Measurements from ENCODE around the gene TRAF6. TPM values are rescaled to one million over a fixed set of nuclear protein-coding genes. Genes with fewer than 3 reads are reported as not detected.

Gene TRAF6
- total and polyA plus RNA-seq, 2 experiments from 2014 or later, result 4.2 to 10.5 TPM

DNA sequence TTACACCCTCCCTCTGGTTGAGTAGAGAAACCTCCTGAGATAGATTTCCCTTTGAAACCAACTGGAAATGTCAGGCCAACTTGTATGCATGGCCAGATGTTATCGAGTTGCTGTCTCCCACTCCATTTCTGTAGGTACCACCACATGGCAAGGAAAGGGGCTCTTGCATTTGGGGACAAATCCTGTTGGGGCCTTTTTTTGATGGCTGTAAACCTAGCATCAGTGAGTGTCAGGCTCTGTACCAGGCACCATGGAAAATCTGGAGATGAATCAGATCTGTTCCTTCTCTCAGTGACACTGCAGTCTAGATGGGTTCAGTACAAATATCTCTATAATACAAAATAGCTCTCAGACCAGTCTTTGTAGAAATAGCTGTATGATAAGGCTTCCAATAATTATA lies 58.4 kb downstream of the TRAF6 start (continued):
- TF ChIP-seq, protein P1, sequence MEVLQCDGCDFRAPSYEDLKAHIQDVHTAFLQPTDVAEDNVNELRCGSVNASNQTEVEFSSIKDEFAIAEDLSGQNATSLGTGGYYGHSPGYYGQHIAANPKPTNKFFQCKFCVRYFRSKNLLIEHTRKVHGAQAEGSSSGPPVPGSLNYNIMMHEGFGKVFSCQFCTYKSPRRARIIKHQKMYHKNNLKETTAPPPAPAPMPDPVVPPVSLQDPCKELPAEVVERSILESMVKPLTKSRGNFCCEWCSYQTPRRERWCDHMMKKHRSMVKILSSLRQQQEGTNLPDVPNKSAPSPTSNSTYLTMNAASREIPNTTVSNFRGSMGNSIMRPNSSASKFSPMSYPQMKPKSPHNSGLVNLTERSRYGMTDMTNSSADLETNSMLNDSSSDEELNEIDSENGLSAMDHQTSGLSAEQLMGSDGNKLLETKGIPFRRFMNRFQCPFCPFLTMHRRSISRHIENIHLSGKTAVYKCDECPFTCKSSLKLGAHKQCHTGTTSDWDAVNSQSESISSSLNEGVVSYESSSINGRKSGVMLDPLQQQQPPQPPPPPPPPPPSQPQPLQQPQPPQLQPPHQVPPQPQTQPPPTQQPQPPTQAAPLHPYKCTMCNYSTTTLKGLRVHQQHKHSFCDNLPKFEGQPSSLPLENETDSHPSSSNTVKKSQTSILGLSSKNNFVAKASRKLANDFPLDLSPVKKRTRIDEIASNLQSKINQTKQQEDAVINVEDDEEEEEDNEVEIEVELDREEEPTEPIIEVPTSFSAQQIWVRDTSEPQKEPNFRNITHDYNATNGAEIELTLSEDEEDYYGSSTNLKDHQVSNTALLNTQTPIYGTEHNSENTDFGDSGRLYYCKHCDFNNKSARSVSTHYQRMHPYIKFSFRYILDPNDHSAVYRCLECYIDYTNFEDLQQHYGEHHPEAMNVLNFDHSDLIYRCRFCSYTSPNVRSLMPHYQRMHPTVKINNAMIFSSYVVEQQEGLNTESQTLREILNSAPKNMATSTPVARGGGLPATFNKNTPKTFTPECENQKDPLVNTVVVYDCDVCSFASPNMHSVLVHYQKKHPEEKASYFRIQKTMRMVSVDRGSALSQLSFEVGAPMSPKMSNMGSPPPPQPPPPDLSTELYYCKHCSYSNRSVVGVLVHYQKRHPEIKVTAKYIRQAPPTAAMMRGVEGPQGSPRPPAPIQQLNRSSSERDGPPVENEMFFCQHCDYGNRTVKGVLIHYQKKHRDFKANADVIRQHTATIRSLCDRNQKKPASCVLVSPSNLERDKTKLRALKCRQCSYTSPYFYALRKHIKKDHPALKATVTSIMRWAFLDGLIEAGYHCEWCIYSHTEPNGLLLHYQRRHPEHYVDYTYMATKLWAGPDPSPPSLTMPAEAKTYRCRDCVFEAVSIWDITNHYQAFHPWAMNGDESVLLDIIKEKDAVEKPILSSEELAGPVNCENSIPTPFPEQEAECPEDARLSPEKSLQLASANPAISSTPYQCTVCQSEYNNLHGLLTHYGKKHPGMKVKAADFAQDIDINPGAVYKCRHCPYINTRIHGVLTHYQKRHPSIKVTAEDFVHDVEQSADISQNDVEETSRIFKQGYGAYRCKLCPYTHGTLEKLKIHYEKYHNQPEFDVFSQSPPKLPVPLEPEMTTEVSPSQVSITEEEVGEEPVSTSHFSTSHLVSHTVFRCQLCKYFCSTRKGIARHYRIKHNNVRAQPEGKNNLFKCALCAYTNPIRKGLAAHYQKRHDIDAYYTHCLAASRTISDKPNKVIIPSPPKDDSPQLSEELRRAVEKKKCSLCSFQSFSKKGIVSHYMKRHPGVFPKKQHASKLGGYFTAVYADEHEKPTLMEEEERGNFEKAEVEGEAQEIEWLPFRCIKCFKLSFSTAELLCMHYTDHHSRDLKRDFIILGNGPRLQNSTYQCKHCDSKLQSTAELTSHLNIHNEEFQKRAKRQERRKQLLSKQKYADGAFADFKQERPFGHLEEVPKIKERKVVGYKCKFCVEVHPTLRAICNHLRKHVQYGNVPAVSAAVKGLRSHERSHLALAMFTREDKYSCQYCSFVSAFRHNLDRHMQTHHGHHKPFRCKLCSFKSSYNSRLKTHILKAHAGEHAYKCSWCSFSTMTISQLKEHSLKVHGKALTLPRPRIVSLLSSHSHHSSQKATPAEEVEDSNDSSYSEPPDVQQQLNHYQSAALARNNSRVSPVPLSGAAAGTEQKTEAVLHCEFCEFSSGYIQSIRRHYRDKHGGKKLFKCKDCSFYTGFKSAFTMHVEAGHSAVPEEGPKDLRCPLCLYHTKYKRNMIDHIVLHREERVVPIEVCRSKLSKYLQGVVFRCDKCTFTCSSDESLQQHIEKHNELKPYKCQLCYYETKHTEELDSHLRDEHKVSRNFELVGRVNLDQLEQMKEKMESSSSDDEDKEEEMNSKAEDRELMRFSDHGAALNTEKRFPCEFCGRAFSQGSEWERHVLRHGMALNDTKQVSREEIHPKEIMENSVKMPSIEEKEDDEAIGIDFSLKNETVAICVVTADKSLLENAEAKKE (CRISPR knock-in tag; IDR thresholded peaks at IDR 0.05), result no peak
- TF ChIP-seq ZNF331 (CRISPR knock-in tag; IDR thresholded peaks at IDR 0.05; ENCODE audit: low read depth) (no peak), JUNB (IDR thresholded peaks at IDR 0.05; ENCODE audit: unreplicated experiment) (no peak)

DNA sequence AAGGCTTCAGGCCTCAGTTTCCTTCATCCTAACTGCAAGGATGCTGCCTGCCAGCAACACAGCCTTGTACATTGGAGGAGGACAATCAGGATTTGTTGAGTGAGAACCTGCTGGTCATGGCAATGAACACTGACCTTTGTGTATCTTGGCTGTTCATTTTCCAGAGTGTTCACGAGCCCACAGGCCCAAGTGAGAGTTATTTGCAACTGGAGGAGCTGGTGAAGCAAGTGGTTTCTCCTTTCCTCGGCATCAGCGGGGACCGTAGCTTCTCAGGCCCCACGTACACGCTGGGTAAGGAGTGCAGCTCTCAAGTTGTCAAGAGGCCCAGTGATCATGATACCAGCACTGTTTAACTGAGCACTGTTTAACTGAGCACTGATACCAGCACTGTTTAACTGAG lies 59.0 kb downstream of the TRAF6 start:
- Mint-ChIP-seq H3K4me3 (no peak overlapping the region), H3K9me3 (no peaks in the 10 kb centered on the region; the same call in 2 of the 3 replicates), H3K4me1 (peaks cover 30% of the 10 kb centered on the region), H3K27ac (no peak overlapping the region), H3K27me3 (ENCODE audit: insufficient read depth, low read depth, poor library complexity) (peaks cover 3% of the 10 kb centered on the region), H3K36me3 (ENCODE audit: low read depth) (peaks cover 4% of the 10 kb centered on the region; the same call in 1 of the 3 replicates)
- Histone ChIP-seq H3K36me3 (ENCODE audit: insufficient read depth) (no peaks in the 10 kb centered on the region), H3F3A (replicated peaks; ENCODE audit: low read depth) (no peaks in the 10 kb centered on the region), H2AFZ (no peak overlapping the region), H4K20me1 (replicated peaks; ENCODE audit: insufficient read depth) (no peaks in the 10 kb centered on the region), H3K79me2 (replicated peaks; ENCODE audit: insufficient read depth) (no peaks in the 10 kb centered on the region), H3K4me2 (no peak overlapping the region), H3K27me3 (ENCODE audit: insufficient read depth) (no peaks in the 10 kb centered on the region), H3K4me3 (no peak overlapping the region), H3K4me1 (ENCODE audit: insufficient read depth) (peaks cover 14% of the 10 kb centered on the region), H3K27ac (ENCODE audit: low read depth) (no peak overlapping the region), H3K9me2 (ENCODE audit: insufficient read depth) (no peaks in the 10 kb centered on the region)
- ATAC-seq, result no peak
- DNase-seq (ENCODE audit: low spot score), result no peak
- TF ChIP-seq, protein P2, sequence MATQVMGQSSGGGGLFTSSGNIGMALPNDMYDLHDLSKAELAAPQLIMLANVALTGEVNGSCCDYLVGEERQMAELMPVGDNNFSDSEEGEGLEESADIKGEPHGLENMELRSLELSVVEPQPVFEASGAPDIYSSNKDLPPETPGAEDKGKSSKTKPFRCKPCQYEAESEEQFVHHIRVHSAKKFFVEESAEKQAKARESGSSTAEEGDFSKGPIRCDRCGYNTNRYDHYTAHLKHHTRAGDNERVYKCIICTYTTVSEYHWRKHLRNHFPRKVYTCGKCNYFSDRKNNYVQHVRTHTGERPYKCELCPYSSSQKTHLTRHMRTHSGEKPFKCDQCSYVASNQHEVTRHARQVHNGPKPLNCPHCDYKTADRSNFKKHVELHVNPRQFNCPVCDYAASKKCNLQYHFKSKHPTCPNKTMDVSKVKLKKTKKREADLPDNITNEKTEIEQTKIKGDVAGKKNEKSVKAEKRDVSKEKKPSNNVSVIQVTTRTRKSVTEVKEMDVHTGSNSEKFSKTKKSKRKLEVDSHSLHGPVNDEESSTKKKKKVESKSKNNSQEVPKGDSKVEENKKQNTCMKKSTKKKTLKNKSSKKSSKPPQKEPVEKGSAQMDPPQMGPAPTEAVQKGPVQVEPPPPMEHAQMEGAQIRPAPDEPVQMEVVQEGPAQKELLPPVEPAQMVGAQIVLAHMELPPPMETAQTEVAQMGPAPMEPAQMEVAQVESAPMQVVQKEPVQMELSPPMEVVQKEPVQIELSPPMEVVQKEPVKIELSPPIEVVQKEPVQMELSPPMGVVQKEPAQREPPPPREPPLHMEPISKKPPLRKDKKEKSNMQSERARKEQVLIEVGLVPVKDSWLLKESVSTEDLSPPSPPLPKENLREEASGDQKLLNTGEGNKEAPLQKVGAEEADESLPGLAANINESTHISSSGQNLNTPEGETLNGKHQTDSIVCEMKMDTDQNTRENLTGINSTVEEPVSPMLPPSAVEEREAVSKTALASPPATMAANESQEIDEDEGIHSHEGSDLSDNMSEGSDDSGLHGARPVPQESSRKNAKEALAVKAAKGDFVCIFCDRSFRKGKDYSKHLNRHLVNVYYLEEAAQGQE (IDR thresholded peaks at IDR 0.05; ENCODE audit: unreplicated experiment), result no peak
- TF ChIP-seq STAT1 (IDR thresholded peaks at IDR 0.05; ENCODE audit: unreplicated experiment), result no peak
- TF ChIP-seq EZH2phosphoT487 (IDR thresholded peaks at IDR 0.05; ENCODE audit: unreplicated experiment), result no peak
- TF ChIP-seq ZNF331 (CRISPR knock-in tag; IDR thresholded peaks at IDR 0.05; ENCODE audit: low read depth), result no peak
- TF ChIP-seq, protein P1 (CRISPR knock-in tag; IDR thresholded peaks at IDR 0.05), result no peak

Measured in GM23338 (cell line).